HL-60 (cell line): ENCODE results near the gene ERH.

Experiments
- DNase-seq, 2 experiments: peaks; one replicate each; pipeline ENCODE4 v3.0.0-alpha.2; 2010 to 2020; ENCODE audit warnings: low read depth in 1 of 2, low spot score in 1 of 2
- H3K27ac ChIP-seq: fragments of 250-450 bp; sonication (Bioruptor Pico); replicated peaks from 2 replicates; pipeline ENCODE4 v1.5.1; 2020; ENCODE audit warnings: mild to moderate bottlenecking, moderate library complexity
- H3K27me3 ChIP-seq: fragments of 250-450 bp; sonication (Bioruptor Pico); 2 replicates; pipeline ENCODE4 v1.5.1; 2021; ENCODE audit warnings: mild to moderate bottlenecking, moderate library complexity; ENCODE audit not compliant: insufficient read depth, poor library complexity, severe bottlenecking
- H3K4me3 ChIP-seq: replicated peaks from 2 replicates; pipeline ENCODE4 v1.5.1; 2011; ENCODE audit warnings: mild to moderate bottlenecking, control low read depth, low read length; ENCODE audit not compliant: insufficient read depth
- GABPA ChIP-seq: IDR thresholded peaks from 2 replicates; pipeline ENCODE4 v1.6.1; 2012; ENCODE audit warnings: low read depth
- POLR2AphosphoS5 ChIP-seq: IDR thresholded peaks from 2 replicates; pipeline ENCODE4 v1.6.1; 2012; ENCODE audit warnings: low read depth
- SPI1 ChIP-seq: IDR thresholded peaks from 2 replicates; pipeline ENCODE4 v1.6.1; 2012; ENCODE audit warnings: low read depth, mild to moderate bottlenecking, borderline replicate concordance
- TF ChIP-seq, protein P1 (sequence below): IDR thresholded peaks from 2 replicates; pipeline ENCODE4 v1.6.1; 2012; ENCODE audit warnings: low read depth; ENCODE audit not compliant: insufficient replicate concordance
- TF ChIP-seq, protein P2 (sequence below): IDR thresholded peaks from one replicate; pipeline ENCODE4 v1.5.1; 2011; ENCODE audit warnings: low read length, control low read depth, inconsistent platforms; ENCODE audit not compliant: insufficient read depth

Gene ERH

DNA sequence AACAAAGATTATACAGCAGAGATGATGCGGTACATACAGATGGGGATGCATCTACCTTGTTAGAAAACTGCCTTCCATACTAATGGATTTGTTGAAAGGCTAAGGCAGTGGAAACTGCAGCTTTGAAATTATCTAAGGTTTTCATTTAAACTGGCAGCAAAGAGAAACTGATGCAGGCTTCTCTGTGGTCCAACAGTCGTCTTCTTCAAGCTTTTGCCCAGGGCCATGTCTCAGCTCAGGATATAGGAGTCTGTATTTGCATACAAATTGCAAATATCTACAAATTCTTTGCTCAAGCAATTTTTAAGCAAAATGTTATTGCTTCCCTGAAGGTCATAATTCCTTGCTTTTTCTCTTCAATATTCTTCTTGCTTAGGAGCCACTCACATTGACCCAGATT is 33.7 kb downstream of the ERH start:
- TF ChIP-seq SPI1 (no peak), POLR2AphosphoS5 (no peak)
- TF ChIP-seq, protein P1, sequence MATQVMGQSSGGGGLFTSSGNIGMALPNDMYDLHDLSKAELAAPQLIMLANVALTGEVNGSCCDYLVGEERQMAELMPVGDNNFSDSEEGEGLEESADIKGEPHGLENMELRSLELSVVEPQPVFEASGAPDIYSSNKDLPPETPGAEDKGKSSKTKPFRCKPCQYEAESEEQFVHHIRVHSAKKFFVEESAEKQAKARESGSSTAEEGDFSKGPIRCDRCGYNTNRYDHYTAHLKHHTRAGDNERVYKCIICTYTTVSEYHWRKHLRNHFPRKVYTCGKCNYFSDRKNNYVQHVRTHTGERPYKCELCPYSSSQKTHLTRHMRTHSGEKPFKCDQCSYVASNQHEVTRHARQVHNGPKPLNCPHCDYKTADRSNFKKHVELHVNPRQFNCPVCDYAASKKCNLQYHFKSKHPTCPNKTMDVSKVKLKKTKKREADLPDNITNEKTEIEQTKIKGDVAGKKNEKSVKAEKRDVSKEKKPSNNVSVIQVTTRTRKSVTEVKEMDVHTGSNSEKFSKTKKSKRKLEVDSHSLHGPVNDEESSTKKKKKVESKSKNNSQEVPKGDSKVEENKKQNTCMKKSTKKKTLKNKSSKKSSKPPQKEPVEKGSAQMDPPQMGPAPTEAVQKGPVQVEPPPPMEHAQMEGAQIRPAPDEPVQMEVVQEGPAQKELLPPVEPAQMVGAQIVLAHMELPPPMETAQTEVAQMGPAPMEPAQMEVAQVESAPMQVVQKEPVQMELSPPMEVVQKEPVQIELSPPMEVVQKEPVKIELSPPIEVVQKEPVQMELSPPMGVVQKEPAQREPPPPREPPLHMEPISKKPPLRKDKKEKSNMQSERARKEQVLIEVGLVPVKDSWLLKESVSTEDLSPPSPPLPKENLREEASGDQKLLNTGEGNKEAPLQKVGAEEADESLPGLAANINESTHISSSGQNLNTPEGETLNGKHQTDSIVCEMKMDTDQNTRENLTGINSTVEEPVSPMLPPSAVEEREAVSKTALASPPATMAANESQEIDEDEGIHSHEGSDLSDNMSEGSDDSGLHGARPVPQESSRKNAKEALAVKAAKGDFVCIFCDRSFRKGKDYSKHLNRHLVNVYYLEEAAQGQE: no peak
- TF ChIP-seq, protein P2, sequence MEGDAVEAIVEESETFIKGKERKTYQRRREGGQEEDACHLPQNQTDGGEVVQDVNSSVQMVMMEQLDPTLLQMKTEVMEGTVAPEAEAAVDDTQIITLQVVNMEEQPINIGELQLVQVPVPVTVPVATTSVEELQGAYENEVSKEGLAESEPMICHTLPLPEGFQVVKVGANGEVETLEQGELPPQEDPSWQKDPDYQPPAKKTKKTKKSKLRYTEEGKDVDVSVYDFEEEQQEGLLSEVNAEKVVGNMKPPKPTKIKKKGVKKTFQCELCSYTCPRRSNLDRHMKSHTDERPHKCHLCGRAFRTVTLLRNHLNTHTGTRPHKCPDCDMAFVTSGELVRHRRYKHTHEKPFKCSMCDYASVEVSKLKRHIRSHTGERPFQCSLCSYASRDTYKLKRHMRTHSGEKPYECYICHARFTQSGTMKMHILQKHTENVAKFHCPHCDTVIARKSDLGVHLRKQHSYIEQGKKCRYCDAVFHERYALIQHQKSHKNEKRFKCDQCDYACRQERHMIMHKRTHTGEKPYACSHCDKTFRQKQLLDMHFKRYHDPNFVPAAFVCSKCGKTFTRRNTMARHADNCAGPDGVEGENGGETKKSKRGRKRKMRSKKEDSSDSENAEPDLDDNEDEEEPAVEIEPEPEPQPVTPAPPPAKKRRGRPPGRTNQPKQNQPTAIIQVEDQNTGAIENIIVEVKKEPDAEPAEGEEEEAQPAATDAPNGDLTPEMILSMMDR: no peak

DNA sequence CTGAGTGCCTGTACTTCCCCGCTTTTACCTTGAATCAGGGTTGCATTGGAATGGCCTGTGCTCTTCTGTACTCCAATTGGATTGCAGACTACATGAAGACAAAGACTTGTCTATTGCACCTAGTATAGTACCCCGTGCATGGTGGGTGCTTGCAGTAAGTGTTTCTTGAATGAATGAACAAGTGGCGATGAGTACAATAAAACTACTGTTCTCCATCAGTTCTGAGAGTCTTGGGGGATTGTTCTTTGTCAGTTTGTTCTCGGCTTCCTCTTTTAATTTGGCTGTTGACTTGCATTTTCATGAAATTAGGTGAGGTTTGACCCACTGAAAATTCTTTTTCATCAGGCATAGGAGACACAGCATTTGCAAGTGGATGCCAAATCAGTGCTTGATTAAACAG is 34.1 kb downstream of the ERH start:
- TF ChIP-seq, protein P2: no peak
- TF ChIP-seq POLR2AphosphoS5 (no peak), SPI1 (no peak), GABPA (no peak)
- TF ChIP-seq, protein P1: no peak
- Histone ChIP-seq H3K4me3 (no peak overlapping the region), H3K27me3 (no peaks in the 10 kb centered on the region), H3K27ac (no peak overlapping the region)
- DNase-seq: no peak

More for the DNA sequence above, 33.7 kb downstream of the ERH start:
- Histone ChIP-seq H3K27me3 (no peaks in the 10 kb centered on the region), H3K4me3 (no peak overlapping the region), H3K27ac (no peak overlapping the region)
- DNase-seq: no peak

- TF ChIP-seq, protein P1: no peak
- Histone ChIP-seq H3K27ac (no peak overlapping the region), H3K27me3 (no peaks in the 10 kb centered on the region), H3K4me3 (no peak overlapping the region)
- no peak for DNase-seq
These were observed 35.0 kb downstream of the ERH start for GRCh38 chr14:69363055-69363454.
